HG02852 (cell line): ENCODE data around the gene AP1G2.
"Not testable (repeated sequence)": the region's sequence is repeated elsewhere in the genome, so short reads cannot be mapped to it uniquely, and the experiment has no call there.

Source experiments
- ATAC-seq: cut with Tn5 transposase; IDR thresholded peaks from one replicate; pipeline ENCODE4 v1.9.1; 2021; ENCODE audit warnings: mild to moderate bottlenecking, moderate library complexity; ENCODE audit not compliant: unreplicated experiment

Gene AP1G2

GRCh38 chr14:23600322-23600707, 32.7 kb upstream of the AP1G2 start:
- no peak for ATAC-seq

- not testable (repeated sequence) for ATAC-seq
Observed at GRCh38 chr14:23594191-23594590, 26.6 kb upstream of the AP1G2 start.

GRCh38 chr14:23590198-23590597, 22.6 kb upstream of the AP1G2 start:
- no peak for ATAC-seq

- ATAC-seq: no peak
Observed at GRCh38 chr14:23589606-23590005, 22.0 kb upstream of the AP1G2 start.

DNA sequence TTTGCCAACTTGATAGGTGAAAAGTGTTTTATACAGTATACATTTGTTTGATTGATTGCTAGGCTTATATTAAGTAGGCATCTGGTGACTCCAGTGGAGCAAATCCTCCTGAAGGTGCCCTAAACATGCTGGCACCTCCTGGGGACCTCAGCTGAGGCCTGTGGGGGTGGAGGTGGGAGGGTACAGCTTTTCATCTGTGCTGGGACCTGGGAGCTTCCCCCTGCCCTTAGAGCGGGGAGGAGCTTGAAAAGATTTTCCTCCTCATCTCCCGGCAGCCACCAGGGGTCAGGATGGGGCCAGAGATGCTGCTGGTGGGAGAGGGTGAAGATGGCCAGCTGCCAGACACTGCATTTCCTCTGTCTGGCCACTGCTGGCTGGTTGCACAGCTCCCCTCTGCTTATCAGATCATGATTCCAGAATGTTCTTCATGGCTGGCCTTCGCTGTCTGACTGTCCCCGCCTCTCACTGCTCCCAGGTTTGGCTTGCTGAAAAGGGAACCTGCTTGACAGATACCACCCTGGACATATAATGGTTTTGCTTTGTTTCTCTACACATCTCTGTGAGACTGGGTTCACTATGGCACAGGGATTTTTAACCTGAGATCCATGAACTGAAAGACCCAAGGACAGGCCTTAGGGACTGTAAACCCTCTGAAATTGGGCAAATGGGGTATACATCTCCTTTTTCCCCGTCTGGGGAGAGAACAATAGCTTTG, 21.4 kb upstream of the AP1G2 start:
- ATAC-seq: peak; percentile 97

GRCh38 chr14:23584527-23585203, 17.1 kb upstream of the AP1G2 start:
- not testable (repeated sequence) for ATAC-seq

DNA sequence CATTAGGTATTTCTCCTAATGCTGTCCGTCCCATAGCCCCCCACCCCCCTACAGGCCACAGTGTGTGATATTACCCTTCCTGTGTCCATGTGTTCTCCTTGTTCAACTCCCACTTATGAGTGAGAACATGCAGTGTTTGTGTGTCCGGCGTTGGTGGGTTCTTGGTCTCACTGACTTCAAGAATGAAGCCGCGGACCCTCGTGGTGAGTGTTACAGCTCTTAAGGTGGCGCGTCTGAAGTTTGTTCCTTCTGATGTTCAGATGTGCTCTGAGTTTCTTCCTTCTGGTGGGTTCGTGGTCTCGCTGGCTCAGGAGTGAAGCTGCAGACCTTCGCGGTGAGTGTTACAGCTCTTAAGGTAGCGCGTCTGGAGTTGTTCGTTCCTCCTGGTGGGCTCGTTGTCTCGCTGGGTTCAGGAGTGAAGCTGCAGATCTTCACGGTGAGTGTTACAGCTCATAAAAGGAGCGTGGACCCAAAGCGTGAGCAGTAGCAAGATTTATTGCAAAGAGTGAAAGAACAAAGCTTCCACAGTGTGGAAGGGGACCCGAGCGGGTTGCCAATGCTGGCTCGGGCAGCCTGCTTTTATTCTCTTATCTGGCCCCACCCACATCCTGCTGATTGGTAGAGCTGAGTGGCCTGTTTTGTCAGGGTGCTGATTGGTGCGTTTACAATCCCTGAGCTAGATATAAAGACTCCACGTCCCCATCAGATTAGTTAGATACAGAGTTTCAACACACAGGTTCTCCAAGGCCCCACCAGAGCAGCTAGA, 16.4 kb upstream of the AP1G2 start:
- ATAC-seq: not testable (repeated sequence)

DNA sequence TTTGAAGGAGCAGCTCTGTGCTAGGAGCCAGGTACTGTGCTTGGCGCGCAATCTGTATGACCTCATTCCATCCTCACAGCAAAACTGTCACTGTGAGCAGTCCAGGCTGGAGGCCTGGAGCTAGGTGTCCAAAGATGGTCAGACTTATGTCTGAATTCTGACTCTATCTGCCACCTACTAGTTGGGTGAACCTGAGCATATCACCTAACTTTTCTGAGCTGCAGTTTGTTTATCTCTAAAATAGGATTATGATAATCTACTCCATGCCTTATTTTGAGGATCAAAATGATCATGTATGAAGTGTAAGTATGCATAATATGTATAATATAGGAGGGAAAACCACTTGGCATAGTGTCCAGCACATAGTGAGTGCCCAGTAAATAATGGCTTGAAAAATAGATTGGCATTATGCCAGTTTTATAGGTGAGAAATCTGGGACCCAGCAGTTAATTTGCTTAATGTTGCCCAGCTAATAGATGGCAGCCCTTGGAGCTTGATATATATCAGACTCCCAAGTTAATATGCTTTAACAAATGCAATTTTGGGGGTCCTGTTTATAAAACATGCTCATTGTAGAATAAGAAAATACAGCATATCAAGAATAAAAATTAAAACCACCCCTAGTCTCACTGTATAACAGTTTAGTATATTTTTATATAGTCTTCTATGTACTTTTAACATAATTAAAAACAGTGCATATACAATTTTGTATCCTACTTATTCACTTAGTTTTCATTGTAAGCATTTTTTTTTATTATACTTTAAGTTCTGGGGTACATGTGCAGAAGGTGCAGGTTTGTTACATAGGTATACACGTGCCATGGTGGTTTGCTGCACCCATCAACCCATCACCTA, 15.5 kb upstream of the AP1G2 start:
- no peak for ATAC-seq

DNA sequence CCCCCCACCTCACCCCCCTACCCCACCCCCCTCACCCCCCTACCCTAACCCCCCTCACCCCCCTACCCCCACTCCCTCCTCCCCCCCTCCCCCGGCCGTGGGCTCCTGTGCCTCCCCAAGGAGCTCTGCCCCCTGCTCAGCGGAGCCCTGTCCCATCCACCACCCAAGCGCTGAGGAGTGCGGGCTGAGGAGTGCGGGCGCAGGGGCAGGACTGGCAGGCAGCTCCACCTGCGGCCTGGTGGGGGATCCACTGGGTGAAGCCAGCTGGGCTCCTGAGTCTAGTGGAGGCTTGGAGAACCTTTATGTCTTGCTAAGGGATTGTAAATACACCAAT, 13.3 kb upstream of the AP1G2 start:
- ATAC-seq: no peak

GRCh38 chr14:23580152-23580926, 12.7 kb upstream of the AP1G2 start:
- ATAC-seq: no peak

DNA sequence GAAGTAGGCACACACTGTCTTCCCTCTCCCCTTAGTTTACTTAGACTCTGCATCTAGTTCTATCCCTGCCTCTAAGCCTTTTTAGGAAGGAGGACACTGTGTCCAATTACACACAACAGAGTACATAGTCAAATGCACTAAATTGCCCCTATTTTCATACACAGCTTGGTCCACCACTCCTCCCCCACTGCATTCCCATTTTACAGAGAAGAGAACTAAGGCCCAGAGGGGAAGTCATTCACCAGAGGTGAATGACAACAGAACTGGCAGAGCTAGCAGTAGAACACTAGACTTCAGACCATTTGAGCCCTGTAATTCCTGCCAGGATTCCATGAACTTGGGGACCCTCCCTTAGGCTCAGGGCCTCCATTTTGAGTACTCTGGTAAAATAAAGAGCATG, 12.1 kb upstream of the AP1G2 start:
- no peak for ATAC-seq

GRCh38 chr14:23579311-23579630, 11.7 kb upstream of the AP1G2 start:
- ATAC-seq: no peak

DNA sequence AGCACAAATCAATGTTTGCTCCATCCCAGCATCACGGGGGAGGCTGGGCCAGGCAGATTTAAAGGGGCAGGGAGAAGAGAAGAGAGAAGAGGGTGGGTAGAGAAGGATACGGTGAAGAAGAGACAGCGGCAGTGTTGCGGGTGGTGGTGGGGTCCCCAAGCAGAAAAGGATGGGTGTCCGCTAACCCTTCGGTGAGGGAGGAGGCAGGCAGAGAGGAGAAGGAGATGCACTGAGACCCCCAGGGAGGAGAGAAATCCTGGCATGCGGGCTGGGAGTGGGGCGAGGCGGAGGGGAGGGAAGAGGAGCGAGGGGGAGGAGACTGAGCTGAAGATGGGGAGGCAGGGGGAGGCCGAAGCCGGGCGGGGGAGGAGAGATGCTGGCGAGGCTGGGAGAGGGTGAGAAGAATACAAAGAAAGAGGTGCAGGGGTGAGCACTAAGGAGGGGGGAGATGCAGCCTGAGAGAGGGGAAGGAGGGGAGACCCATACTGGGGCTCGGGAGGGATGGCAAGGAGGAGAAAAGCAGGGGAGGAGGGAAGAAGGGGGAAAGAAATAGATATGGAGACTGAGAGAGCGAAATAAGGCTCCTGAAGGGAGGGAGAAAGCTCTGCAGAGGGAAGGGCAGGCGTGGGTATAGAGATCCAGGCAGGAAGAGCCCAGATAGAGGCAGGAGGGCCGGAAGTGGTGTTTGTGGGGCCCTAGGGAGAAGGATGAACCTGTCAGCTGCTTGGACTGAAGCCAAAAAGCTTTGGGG, 11.1 kb upstream of the AP1G2 start, which contains the start of gene JPH4:
TSS of gene JPH4 (minus strand) at position 231 of the 751 bp plus-strand sequence. CDS start 1,337 bp downstream, outside the sequence.
- no peak for ATAC-seq

- no peak for ATAC-seq
Observed at GRCh38 chr14:23577710-23578392, 10.3 kb upstream of the AP1G2 start.

- no peak for ATAC-seq
Observed at GRCh38 chr14:23577004-23577681, 9.6 kb upstream of the AP1G2 start.

DNA sequence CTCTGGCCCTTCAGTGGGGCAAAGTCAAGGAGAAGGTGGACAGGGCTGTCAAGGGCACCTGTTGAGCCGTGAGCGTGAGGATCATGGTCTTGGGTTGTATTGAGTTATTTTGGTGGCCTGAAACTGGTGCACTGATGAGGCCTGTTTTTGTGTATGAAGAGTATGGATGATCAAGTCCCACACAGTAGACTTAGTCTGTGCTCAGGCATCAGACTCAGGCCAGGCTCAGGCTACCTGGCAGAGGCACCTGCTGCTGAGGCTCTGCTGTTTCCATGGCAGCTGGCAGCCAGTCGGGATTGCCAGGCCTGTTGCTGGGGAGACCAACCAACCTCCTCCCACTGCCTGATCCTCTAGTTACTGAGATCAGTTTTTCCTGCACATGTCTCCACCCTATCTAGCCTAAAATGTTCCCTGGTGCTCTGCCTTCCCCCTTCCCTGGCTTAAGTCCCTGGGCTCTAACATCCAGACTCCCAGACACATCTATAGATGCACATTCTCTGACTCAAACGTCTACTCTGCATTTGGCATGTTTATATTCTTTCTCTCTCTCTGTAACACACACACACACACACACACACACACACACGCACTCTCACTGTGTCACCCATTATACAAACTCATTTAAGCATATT, 5.9 kb upstream of the AP1G2 start:
- ATAC-seq: no peak

DNA sequence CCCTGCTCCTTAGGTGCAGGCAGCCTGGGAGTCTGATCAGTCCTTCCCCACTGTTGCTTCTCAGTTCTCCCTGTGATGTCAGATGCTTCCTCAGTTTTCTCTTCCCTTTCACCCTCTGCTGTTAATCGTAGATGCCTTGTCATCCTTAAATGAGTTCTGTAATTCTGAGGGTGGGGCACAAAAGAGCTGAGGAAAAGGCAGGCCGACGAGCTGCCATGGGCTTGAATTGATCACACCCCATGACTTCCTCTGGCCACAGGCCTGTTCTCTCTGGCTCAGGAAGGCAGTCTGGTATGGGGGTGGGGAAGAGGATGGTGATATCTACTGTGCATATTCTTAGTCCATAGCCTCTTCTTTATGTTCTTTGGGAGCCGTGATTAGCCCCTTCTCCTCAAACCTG, 5.2 kb upstream of the AP1G2 start:
- no peak for ATAC-seq

DNA sequence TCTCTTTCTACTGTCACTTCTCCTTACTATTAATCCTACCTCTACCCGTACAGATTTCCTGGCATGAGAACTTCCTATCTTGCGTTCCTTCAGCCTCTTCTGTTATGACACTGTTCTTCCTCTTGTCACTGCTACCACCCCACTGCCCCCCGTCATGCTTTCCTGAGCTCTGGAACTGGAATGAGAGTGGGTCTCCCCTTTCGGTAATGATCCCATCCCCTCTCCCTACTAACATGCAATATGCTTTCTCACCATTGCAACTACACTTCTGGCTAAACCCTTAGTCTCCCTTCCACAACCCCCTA, 4.9 kb upstream of the AP1G2 start:
- no peak for ATAC-seq
